Body of pancreas (tissue), 4 donors: ENCODE results near the gene LYPD1.

Experiments
- CTCF ChIP-seq, 7 experiments: fragments of 450-650 bp in 4 of 7; fragments of 200-600 bp in 3 of 7; sonication (generic) in 3 of 7; IDR thresholded peaks; one replicate each; pipeline ENCODE4 v1.5.1; 2016 to 2019; ENCODE audit warnings: antibody characterized with exemption in 7 of 7
- POLR2A ChIP-seq, 3 donors: fragments of 450-650 bp; IDR thresholded peaks; one replicate each; pipeline ENCODE4 v1.6.1; 2016; ENCODE audit warnings: antibody characterized with exemption in 3 of 3, mild to moderate bottlenecking in 2 of 3

- no peak for TF ChIP-seq CTCF (IDR thresholded peaks at IDR 0.05)
- no peak for TF ChIP-seq POLR2A (IDR thresholded peaks at IDR 0.05)
Observed at GRCh38 chr2:132662732-132663131, 7.3 kb downstream of the LYPD1 start.
